SU-DHL-6 (cell line): ENCODE data around the gene ZYG11B.
"Not testable (repeated sequence)": the region's sequence is repeated elsewhere in the genome, so short reads cannot be mapped to it uniquely, and the experiment has no call there.

Experiments
- H2AFZ ChIP-seq: fragments of 200-600 bp; sonication (generic); 2 replicates; pipeline ENCODE4 v1.6.1; 2014; ENCODE audit warnings: low read depth, mild to moderate bottlenecking, moderate library complexity, mixed read lengths, antibody characterized with exemption, low read length; ENCODE audit not compliant: severe bottlenecking
- H3F3A ChIP-seq: fragments of 200-600 bp; shearing (Covaris generic); 2 replicates; pipeline ENCODE4 v1.6.0; 2016; ENCODE audit warnings: antibody characterized with exemption, mild to moderate bottlenecking; ENCODE audit not compliant: insufficient read depth
- H3K27ac ChIP-seq: fragments of 200-600 bp; sonication (generic); 2 replicates; pipeline ENCODE4 v1.5.1; 2016; ENCODE audit warnings: low read depth, mild to moderate bottlenecking, low read length, moderate library complexity, mixed read lengths
- H3K27me3 ChIP-seq: fragments of 200-600 bp; sonication (generic), shearing (Covaris generic); 2 replicates; pipeline ENCODE4 v1.6.0; 2014; ENCODE audit warnings: mild to moderate bottlenecking, low read length
- H3K36me3 ChIP-seq: fragments of 200-600 bp; sonication (generic); 2 replicates; pipeline ENCODE4 v1.6.1; 2014; ENCODE audit warnings: mild to moderate bottlenecking, low read length, mixed read lengths
- H3K4me2 ChIP-seq: fragments of 300-600, 200-600 bp; shearing (Covaris generic), sonication (generic); 2 replicates; pipeline ENCODE4 v1.6.0; 2014; ENCODE audit warnings: low read length, low read depth, mild to moderate bottlenecking; ENCODE audit not compliant: poor library complexity, severe bottlenecking
- H3K4me3 ChIP-seq: fragments of 200-600 bp; sonication (generic); 2 replicates; pipeline ENCODE4 v1.5.1; 2014; ENCODE audit warnings: antibody characterized with exemption, low read length, mild to moderate bottlenecking, mixed read lengths; ENCODE audit not compliant: insufficient read depth, poor library complexity, severe bottlenecking
- H3K79me2 ChIP-seq: fragments of 200-600 bp; sonication (generic); 2 replicates; pipeline ENCODE4 v1.6.1; 2014; ENCODE audit warnings: mild to moderate bottlenecking, low read length, moderate library complexity; ENCODE audit not compliant: insufficient read depth
- H3K9ac ChIP-seq: fragments of 200-600 bp; sonication (generic); 2 replicates; pipeline ENCODE4 v1.7.0; 2014; ENCODE audit warnings: mild to moderate bottlenecking, low read length
- H3K9me2 ChIP-seq: fragments of 200-600 bp; sonication (generic); replicated peaks from 2 replicates; pipeline ENCODE4 v1.6.1; 2014; ENCODE audit warnings: low read length; ENCODE audit not compliant: insufficient read depth
- H3K9me3 ChIP-seq: fragments of 200-600 bp; sonication (generic); 2 replicates; pipeline ENCODE4 v1.6.1; 2014; ENCODE audit warnings: low read length, mixed read lengths; ENCODE audit not compliant: insufficient read depth
- H4K20me1 ChIP-seq: fragments of 200-600 bp; sonication (generic); 2 replicates; pipeline ENCODE4 v1.6.1; 2014; ENCODE audit warnings: low read depth, mild to moderate bottlenecking, antibody characterized with exemption, low read length, moderate library complexity, mixed read lengths
- EZH2phosphoT487 ChIP-seq: fragments of 200-600 bp; sonication (generic), shearing (Covaris generic); conservative IDR thresholded peaks from 2 replicates; pipeline ENCODE4 v1.6.1; 2018; ENCODE audit warnings: mild to moderate bottlenecking, antibody characterized with exemption, low read length, moderate library complexity, mixed read lengths
- TF ChIP-seq, protein P1 (sequence below): fragments of 200-600 bp; sonication (generic); IDR thresholded peaks from one replicate; pipeline ENCODE4 v1.5.1; 2017; ENCODE audit warnings: antibody characterized with exemption, mild to moderate bottlenecking, low read length, moderate library complexity; ENCODE audit not compliant: insufficient read depth, poor library complexity, severe bottlenecking

Gene ZYG11B

DNA sequence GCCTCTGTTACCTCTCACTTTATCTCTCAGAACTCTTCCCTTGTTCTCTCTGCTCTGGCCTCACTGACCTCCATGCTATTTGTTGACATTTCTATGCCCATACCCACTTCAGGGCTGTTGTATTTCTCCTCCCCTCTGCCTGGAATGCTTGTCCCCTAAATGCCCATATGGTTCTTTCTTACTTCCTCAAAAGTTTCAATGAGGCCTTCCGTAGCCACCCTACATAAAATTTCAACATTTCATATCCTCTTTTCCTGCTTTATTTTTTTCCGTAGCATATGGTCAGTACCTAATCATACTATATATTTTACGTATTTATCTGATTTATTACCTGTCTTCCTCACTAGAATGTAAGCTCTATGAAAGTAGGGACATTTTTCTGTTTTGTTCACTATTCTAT, 69.2 kb downstream of the ZYG11B start:
- no peak overlapping the region for H3K27ac ChIP-seq
- H2AFZ ChIP-seq: no peak overlapping the region
- H4K20me1 ChIP-seq: no peaks in the 10 kb centered on the region
- no peaks in the 10 kb centered on the region for H3K9me3 ChIP-seq
- H3K27me3 ChIP-seq: no peaks in the 10 kb centered on the region
- no peaks in the 10 kb centered on the region for H3K9me2 ChIP-seq
- no peak overlapping the region for H3K4me2 ChIP-seq
- H3K79me2 ChIP-seq: no peaks in the 10 kb centered on the region
- no peaks in the 10 kb centered on the region for H3K36me3 ChIP-seq
- H3K9ac ChIP-seq: no peak overlapping the region
- peaks cover 3% of the 10 kb centered on the region; the same call in 1 of the 2 replicates for H3F3A ChIP-seq
- TF ChIP-seq, protein P1, sequence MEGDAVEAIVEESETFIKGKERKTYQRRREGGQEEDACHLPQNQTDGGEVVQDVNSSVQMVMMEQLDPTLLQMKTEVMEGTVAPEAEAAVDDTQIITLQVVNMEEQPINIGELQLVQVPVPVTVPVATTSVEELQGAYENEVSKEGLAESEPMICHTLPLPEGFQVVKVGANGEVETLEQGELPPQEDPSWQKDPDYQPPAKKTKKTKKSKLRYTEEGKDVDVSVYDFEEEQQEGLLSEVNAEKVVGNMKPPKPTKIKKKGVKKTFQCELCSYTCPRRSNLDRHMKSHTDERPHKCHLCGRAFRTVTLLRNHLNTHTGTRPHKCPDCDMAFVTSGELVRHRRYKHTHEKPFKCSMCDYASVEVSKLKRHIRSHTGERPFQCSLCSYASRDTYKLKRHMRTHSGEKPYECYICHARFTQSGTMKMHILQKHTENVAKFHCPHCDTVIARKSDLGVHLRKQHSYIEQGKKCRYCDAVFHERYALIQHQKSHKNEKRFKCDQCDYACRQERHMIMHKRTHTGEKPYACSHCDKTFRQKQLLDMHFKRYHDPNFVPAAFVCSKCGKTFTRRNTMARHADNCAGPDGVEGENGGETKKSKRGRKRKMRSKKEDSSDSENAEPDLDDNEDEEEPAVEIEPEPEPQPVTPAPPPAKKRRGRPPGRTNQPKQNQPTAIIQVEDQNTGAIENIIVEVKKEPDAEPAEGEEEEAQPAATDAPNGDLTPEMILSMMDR: no peak
- no peak for TF ChIP-seq EZH2phosphoT487
- no peak overlapping the region for H3K4me3 ChIP-seq

DNA sequence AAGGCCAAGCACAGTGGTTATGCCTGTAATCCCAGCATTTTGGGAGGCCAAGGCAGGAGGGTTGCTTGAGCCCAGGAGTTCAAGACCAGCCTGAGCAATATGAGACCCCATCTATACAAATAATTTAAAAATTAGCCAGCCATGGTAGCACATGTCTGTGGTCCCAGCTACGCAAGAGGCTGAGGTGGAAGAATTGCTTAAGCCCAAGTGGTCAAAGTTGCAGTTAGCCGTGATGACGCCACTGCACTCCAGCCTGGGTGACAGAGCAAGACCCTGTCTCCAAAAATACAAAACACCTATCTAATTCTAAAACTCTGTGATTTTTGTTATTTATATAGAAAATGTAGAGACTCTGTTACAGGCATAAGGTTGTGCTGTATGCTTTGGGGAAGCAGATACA, 72.1 kb downstream of the ZYG11B start:
- Histone ChIP-seq H3K9me2 (no peaks in the 10 kb centered on the region), H3K4me3 (no peak overlapping the region), H3K79me2 (no peaks in the 10 kb centered on the region), H3K4me2 (no peak overlapping the region), H3K36me3 (no peaks in the 10 kb centered on the region; the same call in 1 of the 2 replicates), H3F3A (peaks cover 3% of the 10 kb centered on the region; the same call in 1 of the 2 replicates), H2AFZ (no peak overlapping the region), H3K9ac (no peak overlapping the region), H3K27ac (no peak overlapping the region), H3K27me3 (no peaks in the 10 kb centered on the region), H3K9me3 (no peaks in the 10 kb centered on the region), H4K20me1 (no peaks in the 10 kb centered on the region)
- no peak for TF ChIP-seq EZH2phosphoT487
- TF ChIP-seq, protein P1: no peak

DNA sequence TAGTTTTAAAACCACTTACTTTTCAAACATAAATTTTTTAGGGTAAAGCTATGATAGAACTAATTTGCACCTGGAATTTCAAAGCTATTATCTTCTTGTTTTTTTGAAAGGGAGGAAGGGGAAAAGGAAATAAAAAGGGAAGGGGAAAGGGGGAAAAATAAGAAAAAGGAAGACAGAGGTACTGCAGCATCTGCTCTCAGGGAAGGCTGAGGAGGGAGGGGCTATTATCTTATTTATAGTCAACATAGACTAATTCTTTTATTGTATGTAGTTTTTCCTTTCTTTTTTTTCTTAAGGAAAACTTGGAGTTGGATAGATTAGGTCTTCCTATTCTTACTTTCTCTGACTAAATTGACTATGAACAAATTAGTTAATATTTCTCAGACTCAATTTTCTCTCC, 74.8 kb downstream of the ZYG11B start:
- Histone ChIP-seq H3K4me3 (no peak overlapping the region), H3K27ac (no peak overlapping the region), H2AFZ (no peak overlapping the region), H4K20me1 (no peaks in the 10 kb centered on the region), H3K9ac (no peak overlapping the region), H3F3A (peaks cover 2% of the 10 kb centered on the region; the same call in 1 of the 2 replicates), H3K9me2 (no peaks in the 10 kb centered on the region), H3K79me2 (no peaks in the 10 kb centered on the region), H3K36me3 (no peaks in the 10 kb centered on the region; the same call in 1 of the 2 replicates), H3K4me2 (no peak overlapping the region), H3K27me3 (no peaks in the 10 kb centered on the region), H3K9me3 (no peaks in the 10 kb centered on the region)
- no peak for TF ChIP-seq EZH2phosphoT487
- TF ChIP-seq, protein P1: no peak

- H4K20me1 ChIP-seq, H3K36me3 ChIP-seq: not testable (repeated sequence)
These were observed 77.8 kb downstream of the ZYG11B start for GRCh38 chr1:52804083-52804482.

More at GRCh38 chr1:52804083-52804482, 77.8 kb downstream of the ZYG11B start:
- not testable (repeated sequence) for H3K79me2 ChIP-seq, H3K4me2 ChIP-seq, H3K9ac ChIP-seq, H3K4me3 ChIP-seq, H3K9me2 ChIP-seq, H3K27me3 ChIP-seq, H2AFZ ChIP-seq, H3K9me3 ChIP-seq, H3F3A ChIP-seq, H3K27ac ChIP-seq
